GM20000 (cell line): ENCODE data around the gene ANAPC4.

ENCODE experiments used
- DNase-seq: peaks from one replicate; pipeline ENCODE4 v3.0.0; 2012; ENCODE audit warnings: low spot score
- CTCF ChIP-seq: IDR thresholded peaks from 2 replicates; pipeline ENCODE4 v1.5.1; 2012; ENCODE audit warnings: mild to moderate bottlenecking, control low read depth; ENCODE audit errors: extremely low read depth, missing control alignments

The ANAPC4 gene

GRCh38 chr4:25347473-25347872 is 29.6 kb upstream of the ANAPC4 start:
- DNase-seq = no peak
- no peak for TF ChIP-seq CTCF

DNA sequence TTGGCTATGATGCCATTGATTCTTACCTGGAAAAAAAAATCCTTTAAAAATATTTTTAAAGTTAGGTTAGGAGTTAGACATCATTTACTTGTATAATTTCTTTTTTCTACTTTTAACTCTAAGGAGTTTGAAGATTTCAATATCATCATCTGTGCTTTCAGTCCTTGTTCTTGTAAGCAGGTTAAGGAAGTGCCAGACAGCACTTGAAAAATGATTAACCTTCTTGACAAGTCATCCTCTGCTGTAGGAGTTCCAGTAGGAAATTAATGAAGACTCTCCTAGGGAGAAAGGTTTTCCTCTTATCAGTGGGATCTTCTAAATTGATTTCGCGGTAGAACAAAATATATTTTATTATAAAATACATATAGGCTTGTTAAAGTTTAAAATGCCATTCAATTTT is 29.1 kb upstream of the ANAPC4 start:
- TF ChIP-seq CTCF = no peak
- no peak for DNase-seq

DNA sequence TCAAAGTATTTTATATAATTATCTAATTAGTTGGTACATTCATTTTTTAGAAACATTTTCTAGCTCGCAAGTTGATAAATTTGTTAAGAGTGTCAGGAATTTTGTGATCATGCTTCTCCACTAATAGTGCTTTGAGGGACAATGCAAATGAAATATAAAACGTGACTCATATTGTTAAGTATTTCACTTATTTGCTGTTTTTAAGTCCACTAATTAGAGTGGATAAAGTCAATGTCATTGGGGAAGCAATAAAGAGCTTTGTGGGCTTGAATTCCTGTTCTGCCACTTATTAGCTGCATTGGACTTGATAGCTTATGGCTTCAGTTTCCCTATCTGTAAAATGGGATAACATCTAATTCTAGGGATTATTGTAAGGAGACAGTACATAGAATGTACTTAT is 26.5 kb upstream of the ANAPC4 start:
- TF ChIP-seq CTCF = no peak
- DNase-seq = no peak

DNA sequence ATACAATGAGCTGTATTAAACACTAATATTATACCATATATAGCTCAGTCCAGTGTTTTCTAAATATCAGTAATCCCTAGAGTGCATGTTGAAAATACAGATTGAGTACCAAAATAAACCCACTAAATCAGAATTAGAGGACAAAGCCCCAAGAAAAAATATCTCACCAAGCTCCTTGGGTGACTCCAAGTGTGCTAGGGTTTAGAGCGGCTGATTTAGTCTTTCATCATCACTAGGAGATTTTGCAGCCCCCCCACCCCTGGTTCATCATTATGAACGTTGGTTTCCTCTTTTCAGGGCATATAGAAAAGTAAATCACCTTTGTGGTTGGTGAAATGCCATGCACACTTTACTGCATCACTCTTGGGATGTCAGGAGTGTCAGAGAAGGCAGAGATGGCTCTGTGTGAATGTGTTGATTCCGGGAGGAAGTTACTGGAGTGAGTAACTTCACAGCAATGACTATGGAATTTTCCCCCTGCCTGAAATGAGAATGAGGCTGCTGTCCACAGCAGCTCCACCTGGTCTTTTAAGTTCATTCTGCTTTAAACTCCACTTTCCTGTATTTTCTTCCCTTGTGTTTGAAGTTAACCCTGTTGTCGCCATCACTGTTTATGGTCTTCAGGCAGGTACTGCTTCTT is 25.2 kb upstream of the ANAPC4 start:
- DNase-seq = no peak
- TF ChIP-seq CTCF = no peak

DNA sequence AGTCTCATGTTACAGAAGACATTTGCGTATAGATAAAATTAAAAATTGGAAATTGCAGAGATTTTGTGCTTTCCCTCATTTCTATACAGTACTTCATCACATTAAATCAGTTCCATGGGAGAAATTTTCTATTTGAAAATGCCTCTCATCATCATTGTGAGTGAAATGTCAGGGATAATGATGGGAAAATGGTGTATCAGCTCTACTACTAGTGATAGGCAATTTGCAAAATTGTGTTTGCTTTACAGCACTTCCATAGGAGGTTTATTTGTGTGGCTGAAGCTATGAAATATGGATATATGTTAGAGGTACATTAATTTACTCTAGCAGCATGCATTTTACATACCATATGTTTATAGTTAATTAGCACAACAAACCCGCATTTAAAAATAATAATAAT is 21.0 kb upstream of the ANAPC4 start:
- no peak for TF ChIP-seq CTCF
- no peak for DNase-seq

- TF ChIP-seq CTCF = no peak
- DNase-seq = no peak
These were observed 18.4 kb upstream of the ANAPC4 start for GRCh38 chr4:25358515-25359275.

GRCh38 chr4:25361253-25361652 is 15.8 kb upstream of the ANAPC4 start:
- no peak for DNase-seq
- no peak for TF ChIP-seq CTCF
